ENCODE data around the gene SNX24. TPM values are rescaled to one million over a fixed set of nuclear protein-coding genes. Genes with fewer than 3 reads are reported as not detected.

SNX24 gene
- total and polyA plus RNA-seq, 4 donors = 6.3 to 10.1 (median 9.1) TPM

DNA sequence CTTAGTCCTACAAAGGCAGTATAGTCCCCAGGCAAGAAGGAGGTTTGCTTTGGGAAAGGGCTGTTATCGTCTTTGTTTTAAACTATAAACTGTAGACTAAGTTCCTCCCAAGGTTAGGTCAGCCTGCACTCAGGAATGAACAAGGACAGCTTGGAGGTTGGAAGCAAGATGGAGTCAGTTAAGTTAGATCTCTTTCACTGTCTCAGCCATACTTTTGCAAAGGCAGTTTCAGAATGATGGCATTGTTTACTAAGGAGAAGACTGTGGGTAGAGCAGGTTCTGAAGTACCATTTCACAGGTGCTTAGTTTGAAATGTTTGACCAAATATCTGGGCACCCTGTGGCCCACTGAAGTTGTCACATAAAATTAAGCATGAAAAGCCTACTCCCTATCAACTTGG lies 19.4 kb downstream of the SNX24 start:
- DNase-seq (ENCODE audit: low spot score) = no peak
- H3K27me3 ChIP-seq (ENCODE audit: control insufficient read depth in 4 of 4, insufficient read depth in 4 of 4, low read length in 3 of 4) = no peaks in the 10 kb centered on the region
- peaks cover 0 to 7% (median 3%) of the 10 kb centered on the region in 4 donors for H3K4me1 ChIP-seq (ENCODE audit: control insufficient read depth in 4 of 4, insufficient read depth in 4 of 4, low read length in 3 of 4)
- no peak overlapping the region for H3K9ac ChIP-seq (ENCODE audit: low read depth in 1 of 2, low read length in 2 of 2)
- TF ChIP-seq EGR1 (IDR thresholded peaks at IDR 0.05; ENCODE audit: low read depth in 2 of 2) (no peak), RXRA (IDR thresholded peaks at IDR 0.05) (no peak), RAD21 (IDR thresholded peaks at IDR 0.05) (no peak), GABPA (IDR thresholded peaks at IDR 0.05 in 1 of 2, conservative IDR thresholded peaks at IDR 0.05 in 1 of 2) (no peak), JUND (IDR thresholded peaks at IDR 0.05) (no peak), HNF4A (conservative IDR thresholded peaks at IDR 0.05) (no peak), TAF1 (conservative IDR thresholded peaks at IDR 0.05) (no peak), FOXA1 (IDR thresholded peaks at IDR 0.05) (no peak), FOXA2 (IDR thresholded peaks at IDR 0.05) (no peak)
- TF ChIP-seq, protein P1, sequence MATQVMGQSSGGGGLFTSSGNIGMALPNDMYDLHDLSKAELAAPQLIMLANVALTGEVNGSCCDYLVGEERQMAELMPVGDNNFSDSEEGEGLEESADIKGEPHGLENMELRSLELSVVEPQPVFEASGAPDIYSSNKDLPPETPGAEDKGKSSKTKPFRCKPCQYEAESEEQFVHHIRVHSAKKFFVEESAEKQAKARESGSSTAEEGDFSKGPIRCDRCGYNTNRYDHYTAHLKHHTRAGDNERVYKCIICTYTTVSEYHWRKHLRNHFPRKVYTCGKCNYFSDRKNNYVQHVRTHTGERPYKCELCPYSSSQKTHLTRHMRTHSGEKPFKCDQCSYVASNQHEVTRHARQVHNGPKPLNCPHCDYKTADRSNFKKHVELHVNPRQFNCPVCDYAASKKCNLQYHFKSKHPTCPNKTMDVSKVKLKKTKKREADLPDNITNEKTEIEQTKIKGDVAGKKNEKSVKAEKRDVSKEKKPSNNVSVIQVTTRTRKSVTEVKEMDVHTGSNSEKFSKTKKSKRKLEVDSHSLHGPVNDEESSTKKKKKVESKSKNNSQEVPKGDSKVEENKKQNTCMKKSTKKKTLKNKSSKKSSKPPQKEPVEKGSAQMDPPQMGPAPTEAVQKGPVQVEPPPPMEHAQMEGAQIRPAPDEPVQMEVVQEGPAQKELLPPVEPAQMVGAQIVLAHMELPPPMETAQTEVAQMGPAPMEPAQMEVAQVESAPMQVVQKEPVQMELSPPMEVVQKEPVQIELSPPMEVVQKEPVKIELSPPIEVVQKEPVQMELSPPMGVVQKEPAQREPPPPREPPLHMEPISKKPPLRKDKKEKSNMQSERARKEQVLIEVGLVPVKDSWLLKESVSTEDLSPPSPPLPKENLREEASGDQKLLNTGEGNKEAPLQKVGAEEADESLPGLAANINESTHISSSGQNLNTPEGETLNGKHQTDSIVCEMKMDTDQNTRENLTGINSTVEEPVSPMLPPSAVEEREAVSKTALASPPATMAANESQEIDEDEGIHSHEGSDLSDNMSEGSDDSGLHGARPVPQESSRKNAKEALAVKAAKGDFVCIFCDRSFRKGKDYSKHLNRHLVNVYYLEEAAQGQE (IDR thresholded peaks at IDR 0.05) = no peak
- TF ChIP-seq, protein P2, sequence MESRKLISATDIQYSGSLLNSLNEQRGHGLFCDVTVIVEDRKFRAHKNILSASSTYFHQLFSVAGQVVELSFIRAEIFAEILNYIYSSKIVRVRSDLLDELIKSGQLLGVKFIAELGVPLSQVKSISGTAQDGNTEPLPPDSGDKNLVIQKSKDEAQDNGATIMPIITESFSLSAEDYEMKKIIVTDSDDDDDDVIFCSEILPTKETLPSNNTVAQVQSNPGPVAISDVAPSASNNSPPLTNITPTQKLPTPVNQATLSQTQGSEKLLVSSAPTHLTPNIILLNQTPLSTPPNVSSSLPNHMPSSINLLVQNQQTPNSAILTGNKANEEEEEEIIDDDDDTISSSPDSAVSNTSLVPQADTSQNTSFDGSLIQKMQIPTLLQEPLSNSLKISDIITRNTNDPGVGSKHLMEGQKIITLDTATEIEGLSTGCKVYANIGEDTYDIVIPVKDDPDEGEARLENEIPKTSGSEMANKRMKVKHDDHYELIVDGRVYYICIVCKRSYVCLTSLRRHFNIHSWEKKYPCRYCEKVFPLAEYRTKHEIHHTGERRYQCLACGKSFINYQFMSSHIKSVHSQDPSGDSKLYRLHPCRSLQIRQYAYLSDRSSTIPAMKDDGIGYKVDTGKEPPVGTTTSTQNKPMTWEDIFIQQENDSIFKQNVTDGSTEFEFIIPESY (IDR thresholded peaks at IDR 0.05) = no peak
- no peak overlapping the region for H3K4me3 ChIP-seq (ENCODE audit: low read depth in 1 of 3, low read length in 3 of 3)
- 93% methylated on average over 1 of the region's 1 CpG for WGBS
- no peaks in the 10 kb centered on the region for H3K36me3 ChIP-seq (ENCODE audit: control insufficient read depth in 4 of 4, insufficient read depth in 3 of 4, low read depth in 1 of 4, low read length in 3 of 4)
- H3K27ac ChIP-seq (ENCODE audit: low read depth in 1 of 2, low read length in 2 of 2) = no peak overlapping the region
- H3K9me3 ChIP-seq (ENCODE audit: control insufficient read depth in 4 of 4, low read length in 3 of 4) = no peaks in the 10 kb centered on the region

DNA sequence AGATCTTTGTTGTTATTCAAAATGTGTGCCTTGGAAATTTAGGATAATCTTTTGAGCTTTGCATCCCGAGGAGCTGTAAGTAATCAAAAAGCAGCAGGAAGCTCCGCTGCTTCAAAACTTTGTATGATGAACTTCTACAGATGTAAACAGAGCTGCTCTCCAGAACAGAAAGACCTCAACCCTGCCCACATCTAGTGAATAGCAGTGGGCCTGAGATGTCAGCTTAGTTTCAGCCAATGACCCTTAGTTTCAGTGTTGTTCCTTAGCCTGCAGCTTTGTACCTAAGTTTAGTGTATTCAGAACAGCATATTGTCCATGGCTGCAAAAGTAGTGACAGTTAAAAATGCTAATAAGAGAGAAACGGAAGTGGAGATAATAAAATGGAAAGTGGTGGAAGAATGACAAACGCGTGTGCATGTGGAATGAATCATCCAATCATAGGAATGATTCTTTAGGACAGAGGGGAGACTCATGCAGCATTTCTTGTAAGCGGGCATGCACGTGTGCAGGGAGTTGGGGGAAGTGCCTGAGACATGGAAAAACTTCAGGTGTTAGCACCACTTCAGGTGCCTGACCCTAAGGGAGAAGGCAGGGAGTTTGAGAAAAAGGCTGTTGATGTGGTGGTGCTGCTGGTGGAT lies 24.9 kb downstream of the SNX24 start:
- Histone ChIP-seq H3K27me3 (ENCODE audit: control insufficient read depth in 4 of 4, insufficient read depth in 4 of 4, low read length in 3 of 4) (no peaks in the 10 kb centered on the region), H3K4me3 (ENCODE audit: low read depth in 1 of 3, low read length in 3 of 3) (no peak overlapping the region), H3K9ac (ENCODE audit: low read depth in 1 of 2, low read length in 2 of 2) (no peak overlapping the region), H3K9me3 (ENCODE audit: control insufficient read depth in 4 of 4, low read length in 3 of 4) (no peaks in the 10 kb centered on the region), H3K27ac (ENCODE audit: low read depth in 1 of 2, low read length in 2 of 2) (no peak overlapping the region), H3K4me1 (ENCODE audit: control insufficient read depth in 4 of 4, insufficient read depth in 4 of 4, low read length in 3 of 4) (no peaks in the 10 kb centered on the region), H3K36me3 (ENCODE audit: control insufficient read depth in 4 of 4, insufficient read depth in 3 of 4, low read depth in 1 of 4, low read length in 3 of 4) (no peaks in the 10 kb centered on the region)
- 85% methylated on average over 7 of the region's 7 CpGs for WGBS
- TF ChIP-seq JUND (IDR thresholded peaks at IDR 0.05) = no peak
- TF ChIP-seq, protein P3, sequence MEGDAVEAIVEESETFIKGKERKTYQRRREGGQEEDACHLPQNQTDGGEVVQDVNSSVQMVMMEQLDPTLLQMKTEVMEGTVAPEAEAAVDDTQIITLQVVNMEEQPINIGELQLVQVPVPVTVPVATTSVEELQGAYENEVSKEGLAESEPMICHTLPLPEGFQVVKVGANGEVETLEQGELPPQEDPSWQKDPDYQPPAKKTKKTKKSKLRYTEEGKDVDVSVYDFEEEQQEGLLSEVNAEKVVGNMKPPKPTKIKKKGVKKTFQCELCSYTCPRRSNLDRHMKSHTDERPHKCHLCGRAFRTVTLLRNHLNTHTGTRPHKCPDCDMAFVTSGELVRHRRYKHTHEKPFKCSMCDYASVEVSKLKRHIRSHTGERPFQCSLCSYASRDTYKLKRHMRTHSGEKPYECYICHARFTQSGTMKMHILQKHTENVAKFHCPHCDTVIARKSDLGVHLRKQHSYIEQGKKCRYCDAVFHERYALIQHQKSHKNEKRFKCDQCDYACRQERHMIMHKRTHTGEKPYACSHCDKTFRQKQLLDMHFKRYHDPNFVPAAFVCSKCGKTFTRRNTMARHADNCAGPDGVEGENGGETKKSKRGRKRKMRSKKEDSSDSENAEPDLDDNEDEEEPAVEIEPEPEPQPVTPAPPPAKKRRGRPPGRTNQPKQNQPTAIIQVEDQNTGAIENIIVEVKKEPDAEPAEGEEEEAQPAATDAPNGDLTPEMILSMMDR (IDR thresholded peaks at IDR 0.05; ENCODE audit: low read depth, low read length, missing input control) = no peak
- no peak for TF ChIP-seq RAD21 (IDR thresholded peaks at IDR 0.05)
- TF ChIP-seq RXRA (IDR thresholded peaks at IDR 0.05) = no peak
- TF ChIP-seq, protein P4, sequence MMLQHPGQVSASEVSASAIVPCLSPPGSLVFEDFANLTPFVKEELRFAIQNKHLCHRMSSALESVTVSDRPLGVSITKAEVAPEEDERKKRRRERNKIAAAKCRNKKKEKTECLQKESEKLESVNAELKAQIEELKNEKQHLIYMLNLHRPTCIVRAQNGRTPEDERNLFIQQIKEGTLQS (IDR thresholded peaks at IDR 0.05) = no peak
- no peak for TF ChIP-seq HNF4A (conservative IDR thresholded peaks at IDR 0.05)
- no peak for TF ChIP-seq GABPA (IDR thresholded peaks at IDR 0.05 in 1 of 2, conservative IDR thresholded peaks at IDR 0.05 in 1 of 2)
- no peak for TF ChIP-seq TAF1 (conservative IDR thresholded peaks at IDR 0.05)
- no peak for TF ChIP-seq YY1 (IDR thresholded peaks at IDR 0.05)
- TF ChIP-seq SP1 (IDR thresholded peaks at IDR 0.05) = no peak
- TF ChIP-seq, protein P2 (IDR thresholded peaks at IDR 0.05) = no peak
- no peak for DNase-seq (ENCODE audit: low spot score)
